K562 (cell line): ENCODE results near the gene TIMM10. TPM values are rescaled to one million over a fixed set of nuclear protein-coding genes. Genes with fewer than 3 reads are reported as not detected.
A peak's percentile ranks its signal among the peaks of the same experiment; 100 is the strongest.

Experiments
- HMG20B ChIP-seq: fragments of 250-450 bp; sonication (Bioruptor Pico); IDR thresholded peaks from 2 replicates; pipeline ENCODE4 v1.5.0; 2021; ENCODE audit warnings: mild to moderate bottlenecking
- TAF9B ChIP-seq: fragments of 450-650 bp; IDR thresholded peaks from 2 replicates; pipeline ENCODE4 v1.6.1; 2018; ENCODE audit warnings: mild to moderate bottlenecking; ENCODE audit not compliant: partially characterized antibody
- ZNF695 ChIP-seq: fragments of 450-650 bp; formaldehyde crosslinking; IDR thresholded peaks from 2 replicates; pipeline ENCODE4 v1.4.0; 2020; ENCODE audit warnings: mild to moderate bottlenecking, moderate library complexity
- polyA plus RNA-seq, 8 experiments: library from polyadenylated mRNA; depleted of rRNA in 4 of 8; stranded (reverse) in 5 of 8; unstranded in 3 of 8; fragments of >200 nt; fragmentation: Nextera tagmentation in 2 of 8; fragmentation: Illumina TruSeq in 1 of 8; extraction: Ambion mirVana in 2 of 8; extraction: Trizol in 1 of 8; gene quantifications; 2 replicates each; pipeline versions ENCODE4 v1.2.1 to v1.2.3, GENCODE V29; 2011 to 2014; ENCODE audit warnings: inconsistent platforms in 1 of 8, missing spikeins in 1 of 8
- total RNA-seq, 7 experiments: library from RNA; depleted of rRNA in 6 of 7; stranded (reverse); fragments of >200 nt in 6 of 7; fragmentation: Illumina TruSeq in 2 of 7; extraction: Trizol in 2 of 7; gene quantifications; 2 replicates each; pipeline versions ENCODE4 v1.2.1 to v1.2.3, GENCODE V29; 2011 to 2021; ENCODE audit warnings: low replicate concordance in 1 of 7
- TF ChIP-seq, protein P1 (sequence below): fragments of 450-650 bp; IDR thresholded peaks from 2 replicates; pipeline ENCODE4 v1.6.1; 2016; ENCODE audit warnings: low read depth
- TF ChIP-seq, protein P2 (sequence below): sonication (generic); formaldehyde crosslinking; IDR thresholded peaks from 2 replicates; pipeline ENCODE4 v1.8.1; 2023; ENCODE audit warnings: mild to moderate bottlenecking, missing genetic modification reagents
- TF ChIP-seq, protein P3 (sequence below), 2 experiments: fragments of 450-650 bp in 1 of 2; sonication (generic) in 1 of 2; formaldehyde crosslinking in 1 of 2; IDR thresholded peaks in 1 of 2; conservative IDR thresholded peaks in 1 of 2; 2 replicates each; pipeline versions ENCODE4 v1.6.1 to v1.8.1; 2016 to 2023; ENCODE audit warnings: mild to moderate bottlenecking in 2 of 2, moderate library complexity in 2 of 2, inconsistent platforms in 1 of 2, missing genetic modification reagents in 1 of 2
- TF ChIP-seq, protein P4 (sequence below), 2 experiments: fragments of 450-650 bp in 1 of 2; sonication (generic) in 1 of 2; formaldehyde crosslinking in 1 of 2; IDR thresholded peaks; 2 replicates each; pipeline versions ENCODE4 v1.7.1 to v1.9.0; 2016 to 2022; ENCODE audit warnings: inconsistent platforms in 1 of 2, mild to moderate bottlenecking in 1 of 2, missing genetic modification reagents in 1 of 2

TIMM10 gene
- total and polyA plus RNA-seq, 9 of the 15 experiments (the other 6 are each of a cell fraction or from before 2014, with no cell fraction given), result 109 to 553 (median 172) TPM

DNA sequence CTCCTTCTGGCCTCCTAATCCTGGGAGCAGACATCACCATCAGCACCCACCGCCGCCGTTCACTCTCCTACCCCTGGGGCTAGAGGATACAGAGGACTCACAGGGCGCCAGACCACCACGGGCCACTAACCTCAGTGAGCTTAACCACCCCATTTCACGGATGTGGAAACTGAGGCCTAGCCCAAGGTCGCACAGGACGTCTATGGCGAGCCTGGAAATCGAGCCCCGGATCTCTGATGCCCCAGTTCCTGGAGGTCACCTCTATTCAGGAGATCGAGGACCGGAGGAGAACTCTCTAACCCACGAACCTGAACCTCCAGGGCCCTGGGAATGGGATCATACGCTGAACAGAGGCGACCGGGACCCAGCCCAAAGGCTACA is 349 bp downstream of the TIMM10 start (continued):
- TF ChIP-seq, protein P1, sequence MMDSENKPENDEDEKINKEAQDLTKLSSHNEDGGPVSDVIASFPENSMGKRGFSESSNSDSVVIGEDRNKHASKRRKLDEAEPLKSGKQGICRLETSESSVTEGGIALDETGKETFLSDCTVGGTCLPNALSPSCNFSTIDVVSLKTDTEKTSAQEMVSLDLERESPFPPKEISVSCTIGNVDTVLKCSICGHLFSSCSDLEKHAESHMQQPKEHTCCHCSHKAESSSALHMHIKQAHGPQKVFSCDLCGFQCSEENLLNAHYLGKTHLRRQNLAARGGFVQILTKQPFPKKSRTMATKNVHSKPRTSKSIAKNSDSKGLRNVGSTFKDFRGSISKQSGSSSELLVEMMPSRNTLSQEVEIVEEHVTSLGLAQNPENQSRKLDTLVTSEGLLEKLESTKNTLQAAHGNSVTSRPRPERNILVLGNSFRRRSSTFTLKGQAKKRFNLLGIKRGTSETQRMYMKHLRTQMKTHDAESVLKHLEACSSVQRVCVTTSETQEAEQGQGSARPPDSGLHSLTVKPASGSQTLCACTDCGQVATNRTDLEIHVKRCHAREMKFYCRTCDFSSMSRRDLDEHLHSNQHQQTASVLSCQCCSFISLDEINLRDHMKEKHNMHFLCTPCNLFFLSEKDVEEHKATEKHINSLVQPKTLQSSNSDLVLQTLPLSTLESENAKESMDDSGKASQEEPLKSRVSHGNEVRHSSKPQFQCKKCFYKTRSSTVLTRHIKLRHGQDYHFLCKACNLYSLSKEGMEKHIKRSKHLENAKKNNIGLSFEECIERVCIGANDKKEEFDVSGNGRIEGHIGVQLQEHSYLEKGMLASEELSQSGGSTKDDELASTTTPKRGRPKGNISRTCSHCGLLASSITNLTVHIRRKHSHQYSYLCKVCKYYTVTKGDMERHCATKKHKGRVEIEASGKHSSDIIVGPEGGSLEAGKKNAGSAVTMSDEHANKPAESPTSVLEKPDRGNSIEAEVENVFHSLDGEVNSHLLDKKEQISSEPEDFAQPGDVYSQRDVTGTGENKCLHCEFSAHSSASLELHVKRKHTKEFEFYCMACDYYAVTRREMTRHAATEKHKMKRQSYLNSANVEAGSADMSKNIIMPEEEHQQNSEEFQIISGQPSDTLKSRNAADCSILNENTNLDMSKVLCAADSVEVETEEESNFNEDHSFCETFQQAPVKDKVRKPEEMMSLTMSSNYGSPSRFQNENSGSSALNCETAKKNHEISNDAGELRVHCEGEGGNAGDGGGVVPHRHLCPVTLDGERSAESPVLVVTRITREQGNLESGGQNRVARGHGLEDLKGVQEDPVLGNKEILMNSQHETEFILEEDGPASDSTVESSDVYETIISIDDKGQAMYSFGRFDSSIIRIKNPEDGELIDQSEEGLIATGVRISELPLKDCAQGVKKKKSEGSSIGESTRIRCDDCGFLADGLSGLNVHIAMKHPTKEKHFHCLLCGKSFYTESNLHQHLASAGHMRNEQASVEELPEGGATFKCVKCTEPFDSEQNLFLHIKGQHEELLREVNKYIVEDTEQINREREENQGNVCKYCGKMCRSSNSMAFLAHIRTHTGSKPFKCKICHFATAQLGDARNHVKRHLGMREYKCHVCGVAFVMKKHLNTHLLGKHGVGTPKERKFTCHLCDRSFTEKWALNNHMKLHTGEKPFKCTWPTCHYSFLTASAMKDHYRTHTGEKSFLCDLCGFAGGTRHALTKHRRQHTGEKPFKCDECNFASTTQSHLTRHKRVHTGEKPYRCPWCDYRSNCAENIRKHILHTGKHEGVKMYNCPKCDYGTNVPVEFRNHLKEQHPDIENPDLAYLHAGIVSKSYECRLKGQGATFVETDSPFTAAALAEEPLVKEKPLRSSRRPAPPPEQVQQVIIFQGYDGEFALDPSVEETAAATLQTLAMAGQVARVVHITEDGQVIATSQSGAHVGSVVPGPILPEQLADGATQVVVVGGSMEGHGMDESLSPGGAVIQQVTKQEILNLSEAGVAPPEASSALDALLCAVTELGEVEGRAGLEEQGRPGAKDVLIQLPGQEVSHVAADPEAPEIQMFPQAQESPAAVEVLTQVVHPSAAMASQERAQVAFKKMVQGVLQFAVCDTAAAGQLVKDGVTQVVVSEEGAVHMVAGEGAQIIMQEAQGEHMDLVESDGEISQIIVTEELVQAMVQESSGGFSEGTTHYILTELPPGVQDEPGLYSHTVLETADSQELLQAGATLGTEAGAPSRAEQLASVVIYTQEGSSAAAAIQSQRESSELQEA, result no peak
- TF ChIP-seq, protein P2, sequence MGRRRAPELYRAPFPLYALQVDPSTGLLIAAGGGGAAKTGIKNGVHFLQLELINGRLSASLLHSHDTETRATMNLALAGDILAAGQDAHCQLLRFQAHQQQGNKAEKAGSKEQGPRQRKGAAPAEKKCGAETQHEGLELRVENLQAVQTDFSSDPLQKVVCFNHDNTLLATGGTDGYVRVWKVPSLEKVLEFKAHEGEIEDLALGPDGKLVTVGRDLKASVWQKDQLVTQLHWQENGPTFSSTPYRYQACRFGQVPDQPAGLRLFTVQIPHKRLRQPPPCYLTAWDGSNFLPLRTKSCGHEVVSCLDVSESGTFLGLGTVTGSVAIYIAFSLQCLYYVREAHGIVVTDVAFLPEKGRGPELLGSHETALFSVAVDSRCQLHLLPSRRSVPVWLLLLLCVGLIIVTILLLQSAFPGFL (CRISPR knock-in tag), result no peak
- TF ChIP-seq ZNF695 (no peak), HMG20B (no peak), TAF9B (no peak)
- TF ChIP-seq, protein P3, sequence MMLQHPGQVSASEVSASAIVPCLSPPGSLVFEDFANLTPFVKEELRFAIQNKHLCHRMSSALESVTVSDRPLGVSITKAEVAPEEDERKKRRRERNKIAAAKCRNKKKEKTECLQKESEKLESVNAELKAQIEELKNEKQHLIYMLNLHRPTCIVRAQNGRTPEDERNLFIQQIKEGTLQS (IDR thresholded peaks at IDR 0.05), result no peak
- TF ChIP-seq, protein P3 (CRISPR knock-in tag; conservative IDR thresholded peaks at IDR 0.05), result no peak; the same call in 1 of the 2 replicates
- TF ChIP-seq, protein P4, sequence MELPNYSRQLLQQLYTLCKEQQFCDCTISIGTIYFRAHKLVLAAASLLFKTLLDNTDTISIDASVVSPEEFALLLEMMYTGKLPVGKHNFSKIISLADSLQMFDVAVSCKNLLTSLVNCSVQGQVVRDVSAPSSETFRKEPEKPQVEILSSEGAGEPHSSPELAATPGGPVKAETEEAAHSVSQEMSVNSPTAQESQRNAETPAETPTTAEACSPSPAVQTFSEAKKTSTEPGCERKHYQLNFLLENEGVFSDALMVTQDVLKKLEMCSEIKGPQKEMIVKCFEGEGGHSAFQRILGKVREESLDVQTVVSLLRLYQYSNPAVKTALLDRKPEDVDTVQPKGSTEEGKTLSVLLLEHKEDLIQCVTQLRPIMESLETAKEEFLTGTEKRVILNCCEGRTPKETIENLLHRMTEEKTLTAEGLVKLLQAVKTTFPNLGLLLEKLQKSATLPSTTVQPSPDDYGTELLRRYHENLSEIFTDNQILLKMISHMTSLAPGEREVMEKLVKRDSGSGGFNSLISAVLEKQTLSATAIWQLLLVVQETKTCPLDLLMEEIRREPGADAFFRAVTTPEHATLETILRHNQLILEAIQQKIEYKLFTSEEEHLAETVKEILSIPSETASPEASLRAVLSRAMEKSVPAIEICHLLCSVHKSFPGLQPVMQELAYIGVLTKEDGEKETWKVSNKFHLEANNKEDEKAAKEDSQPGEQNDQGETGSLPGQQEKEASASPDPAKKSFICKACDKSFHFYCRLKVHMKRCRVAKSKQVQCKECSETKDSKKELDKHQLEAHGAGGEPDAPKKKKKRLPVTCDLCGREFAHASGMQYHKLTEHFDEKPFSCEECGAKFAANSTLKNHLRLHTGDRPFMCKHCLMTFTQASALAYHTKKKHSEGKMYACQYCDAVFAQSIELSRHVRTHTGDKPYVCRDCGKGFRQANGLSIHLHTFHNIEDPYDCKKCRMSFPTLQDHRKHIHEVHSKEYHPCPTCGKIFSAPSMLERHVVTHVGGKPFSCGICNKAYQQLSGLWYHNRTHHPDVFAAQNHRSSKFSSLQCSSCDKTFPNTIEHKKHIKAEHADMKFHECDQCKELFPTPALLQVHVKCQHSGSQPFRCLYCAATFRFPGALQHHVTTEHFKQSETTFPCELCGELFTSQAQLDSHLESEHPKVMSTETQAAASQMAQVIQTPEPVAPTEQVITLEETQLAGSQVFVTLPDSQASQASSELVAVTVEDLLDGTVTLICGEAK (IDR thresholded peaks at IDR 0.05), result no peak
- TF ChIP-seq, protein P4 (CRISPR knock-in tag; IDR thresholded peaks at IDR 0.05), result peak; percentile 54; the same call in 1 of the 2 replicates
